H1 (cell line): Measurements from ENCODE around the gene TMEM79. TPM values are rescaled to one million over a fixed set of nuclear protein-coding genes. Genes with fewer than 3 reads are reported as not detected.

Source experiments
- CTCF ChIA-PET: fragments of 300-600 bp; sonication (Branson Sonifier 250); formaldehyde crosslinking; loops from one replicate; lab custom pipeline; 2021; ENCODE audit not compliant: partially characterized antibody; lab: Charles Lee
- POLR2A ChIA-PET: fragments of 300-600 bp; sonication (Branson Sonifier 250); formaldehyde crosslinking; loops from one replicate; lab custom pipeline; 2021; ENCODE audit warnings: inconsistent platforms; ENCODE audit not compliant: partially characterized antibody; lab: Charles Lee
- DNase-seq, 2 experiments: peaks; one replicate each; pipeline versions ENCODE4 v3.0.0 to v3.0.0-alpha.2; 2010 to 2022; ENCODE audit warnings: low spot score in 2 of 2, low read depth in 1 of 2, mixed read lengths in 1 of 2
- FAIRE-seq: peaks from 2 replicates; lab custom pipeline; 2011; peaks lifted over from hg19 to GRCh38; lab: Jason Lieb, UNC
- H2AFZ ChIP-seq: 2 replicates; pipeline ENCODE4 v1.8.1; 2012; ENCODE audit warnings: low read length, inconsistent platforms
- H2AK5ac ChIP-seq: 2 replicates; pipeline ENCODE4 v1.6.1; 2013; ENCODE audit warnings: low read depth, low read length
- H2BK120ac ChIP-seq: replicated peaks from 2 replicates; pipeline ENCODE3; 2013; ENCODE audit warnings: low read depth, low read length, inconsistent platforms
- H2BK12ac ChIP-seq: 2 replicates; pipeline ENCODE4 v1.6.1; 2013; ENCODE audit warnings: low read depth, low read length
- H2BK15ac ChIP-seq: 2 replicates; pipeline ENCODE4 v1.6.1; 2013; ENCODE audit warnings: low read length
- H2BK20ac ChIP-seq: 2 replicates; pipeline ENCODE4 v1.6.1; 2013; ENCODE audit warnings: low read length
- H2BK5ac ChIP-seq: 2 replicates; pipeline ENCODE4 v1.6.1; 2013; ENCODE audit warnings: low read depth, low read length
- H3K14ac ChIP-seq: 2 replicates; pipeline ENCODE4 v1.6.1; 2013; ENCODE audit warnings: inconsistent platforms; ENCODE audit not compliant: insufficient read length
- H3K18ac ChIP-seq: 2 replicates; pipeline ENCODE4 v1.6.1; 2013; ENCODE audit warnings: low read length; ENCODE audit errors: extremely low read depth
- H3K23ac ChIP-seq: 2 replicates; pipeline ENCODE4 v1.6.1; 2013; ENCODE audit warnings: inconsistent platforms; ENCODE audit not compliant: insufficient read length
- H3K23me2 ChIP-seq: 2 replicates; pipeline ENCODE4 v1.6.1; 2013; ENCODE audit warnings: low read depth, low read length
- H3K27ac ChIP-seq: 2 replicates; pipeline ENCODE4 v1.6.1; 2011; ENCODE audit warnings: low read depth, low read length, inconsistent platforms
- H3K27me3 ChIP-seq, 4 experiments: replicated peaks in 1 of 4; 1 replicate in 1 of 4; 2 replicates in 3 of 4; pipeline versions ENCODE4 v1.6.1 to v1.8.1; 2011 to 2013; ENCODE audit warnings: low read length in 3 of 4, mild to moderate bottlenecking in 3 of 4, inconsistent platforms in 2 of 4, mixed read lengths in 2 of 4, moderate library complexity in 1 of 4; ENCODE audit not compliant: control insufficient read depth in 3 of 4, insufficient read depth in 3 of 4; ENCODE audit errors: extremely low read depth in 1 of 4
- H3K36me3 ChIP-seq, 4 experiments: 2 replicates each; pipeline versions ENCODE4 v1.6.1 to v1.8.1; 2011 to 2013; ENCODE audit warnings: mild to moderate bottlenecking in 4 of 4, low read length in 3 of 4, moderate library complexity in 2 of 4, control low read depth in 1 of 4, inconsistent platforms in 1 of 4; ENCODE audit not compliant: insufficient read depth in 4 of 4, control insufficient read depth in 2 of 4
- H3K4ac ChIP-seq: replicated peaks from 2 replicates; pipeline ENCODE3; 2013; ENCODE audit warnings: low read length, low read depth, mixed read lengths, inconsistent platforms; ENCODE audit not compliant: insufficient read length
- H3K4me1 ChIP-seq, 4 experiments: replicated peaks in 1 of 4; 1 replicate in 1 of 4; 2 replicates in 3 of 4; pipeline versions ENCODE4 v1.6.1 to v1.8.1; 2011 to 2013; ENCODE audit warnings: low read length in 3 of 4, inconsistent platforms in 2 of 4, mixed read lengths in 1 of 4; ENCODE audit not compliant: insufficient read depth in 4 of 4, control insufficient read depth in 3 of 4
- H3K4me2 ChIP-seq, 2 experiments: 2 replicates each; pipeline versions ENCODE4 v1.6.1 to v1.8.1; 2011 to 2013; ENCODE audit warnings: low read depth in 2 of 2, low read length in 2 of 2, control low read depth in 1 of 2, inconsistent platforms in 1 of 2, mild to moderate bottlenecking in 1 of 2; ENCODE audit not compliant: insufficient read depth in 1 of 2
- H3K4me3 ChIP-seq, 4 experiments: fragments of 200-600, 300-600 bp in 1 of 4; sonication (generic), shearing (Covaris generic), sonication (Bioruptor Twin) in 1 of 4; 2 replicates each; pipeline versions ENCODE4 v1.5.1 to v1.8.1; 2011 to 2016; ENCODE audit warnings: low read length in 4 of 4, low read depth in 3 of 4, control low read depth in 2 of 4, inconsistent platforms in 2 of 4, mild to moderate bottlenecking in 2 of 4, mixed read lengths in 1 of 4, moderate library complexity in 1 of 4; ENCODE audit not compliant: insufficient read depth in 2 of 4; ENCODE audit errors: extremely low read depth in 1 of 4
- H3K56ac ChIP-seq: replicated peaks from 2 replicates; pipeline ENCODE3; 2013; ENCODE audit warnings: low read depth, mild to moderate bottlenecking, mixed read lengths, low read length, inconsistent platforms; ENCODE audit not compliant: insufficient read length
- H3K79me1 ChIP-seq: 2 replicates; pipeline ENCODE4 v1.6.1; 2013; ENCODE audit warnings: low read depth, low read length, control low read depth
- H3K79me2 ChIP-seq, 2 experiments: 2 replicates each; pipeline versions ENCODE4 v1.6.1 to v1.8.1; 2012 to 2013; ENCODE audit warnings: low read length in 2 of 2, mild to moderate bottlenecking in 2 of 2, inconsistent platforms in 1 of 2; ENCODE audit not compliant: insufficient read depth in 2 of 2, control insufficient read depth in 1 of 2
- H3K9ac ChIP-seq, 4 experiments: replicated peaks in 1 of 4; 1 replicate in 1 of 4; 2 replicates in 3 of 4; pipeline versions ENCODE4 v1.6.1 to v1.8.1; 2011 to 2013; ENCODE audit warnings: low read depth in 3 of 4, low read length in 3 of 4, control low read depth in 2 of 4, mild to moderate bottlenecking in 2 of 4, moderate library complexity in 2 of 4, inconsistent platforms in 1 of 4; ENCODE audit errors: extremely low read depth in 1 of 4
- H3K9me3 ChIP-seq, 2 experiments: 2 replicates each; pipeline versions ENCODE4 v1.6.1 to v1.8.1; 2012 to 2013; ENCODE audit warnings: mild to moderate bottlenecking in 2 of 2, moderate library complexity in 2 of 2, control low read depth in 1 of 2, inconsistent platforms in 1 of 2, low read depth in 1 of 2, low read length in 1 of 2, mixed read lengths in 1 of 2; ENCODE audit not compliant: insufficient read depth in 2 of 2
- H4K20me1 ChIP-seq, 2 experiments: replicated peaks in 1 of 2; 2 replicates each; pipeline versions ENCODE3 to v1.8.1; 2011 to 2013; ENCODE audit warnings: inconsistent platforms in 2 of 2, low read length in 2 of 2, mild to moderate bottlenecking in 1 of 2; ENCODE audit not compliant: insufficient read depth in 2 of 2, control insufficient read depth in 1 of 2
- H4K5ac ChIP-seq: 2 replicates; pipeline ENCODE4 v1.6.1; 2013; ENCODE audit warnings: low read length, low read depth, mixed read lengths, inconsistent platforms; ENCODE audit not compliant: insufficient read length
- H4K8ac ChIP-seq: 2 replicates; pipeline ENCODE4 v1.8.0; 2013; ENCODE audit warnings: mild to moderate bottlenecking, moderate library complexity, low read length, inconsistent platforms; ENCODE audit not compliant: insufficient read depth; ENCODE audit errors: extremely low read depth
- H4K91ac ChIP-seq: replicated peaks from 2 replicates; pipeline ENCODE3; 2013; ENCODE audit warnings: low read length, mixed read lengths, inconsistent platforms; ENCODE audit not compliant: insufficient read length
- BCL11A ChIP-seq, 2 experiments: IDR thresholded peaks; one replicate each; pipeline ENCODE4 v1.6.1; 2011; ENCODE audit warnings: low read depth in 2 of 2, low read length in 2 of 2, mild to moderate bottlenecking in 2 of 2
- KDM1A ChIP-seq: fragments of 200-600, 300-600 bp; sonication (generic); IDR thresholded peaks from 2 replicates; pipeline ENCODE4 v1.7.1; 2016; ENCODE audit warnings: mild to moderate bottlenecking, low read length, borderline replicate concordance
- KDM4A ChIP-seq: IDR thresholded peaks from one replicate; pipeline ENCODE4 v1.7.1; 2012; ENCODE audit warnings: low read depth, mild to moderate bottlenecking, moderate library complexity, low read length, inconsistent platforms; ENCODE audit not compliant: severe bottlenecking
- PHF8 ChIP-seq: fragments of 200-600 bp; sonication (generic); conservative IDR thresholded peaks from 2 replicates; pipeline ENCODE4 v1.7.1; 2012; ENCODE audit warnings: low read depth, mild to moderate bottlenecking, inconsistent platforms, low read length, moderate library complexity
- POLR2A ChIP-seq, 2 experiments: IDR thresholded peaks; 1 replicate in 1 of 2; 2 replicates in 1 of 2; pipeline ENCODE4 v1.6.1; 2011; ENCODE audit warnings: low read depth in 2 of 2, low read length in 2 of 2, mild to moderate bottlenecking in 2 of 2; ENCODE audit errors: control extremely low read depth in 1 of 2
- POLR2AphosphoS5 ChIP-seq: IDR thresholded peaks from 2 replicates; pipeline ENCODE4 v1.6.1; 2011; ENCODE audit warnings: low read depth, low read length
- SRF ChIP-seq: IDR thresholded peaks from 2 replicates; pipeline ENCODE4 v1.6.1; 2011; ENCODE audit warnings: mild to moderate bottlenecking, low read depth, low read length, moderate library complexity
- WGBS, 2 experiments: shearing (Covaris generic) in 1 of 2; methylation state at CpG; one replicate each; pipeline versions ENCODE4 v1.1.6 to v1.1.7; 2013 to 2015; ENCODE audit warnings: low lambda C conversion rate in 2 of 2, mixed read lengths in 2 of 2, inconsistent platforms in 1 of 2, low coverage in 1 of 2, missing lambda C conversion rate in 1 of 2; ENCODE audit not compliant: insufficient replicate concordance in 2 of 2, insufficient coverage in 1 of 2, insufficient read length in 1 of 2; ENCODE audit errors: extremely low coverage in 1 of 2, missing lambda C conversion rate in 1 of 2; 5-methylcytosine and 5-hydroxymethylcytosine counted together
- polyA plus RNA-seq, 7 experiments: library from polyadenylated mRNA; depleted of rRNA in 3 of 7; stranded (reverse) in 5 of 7; unstranded in 2 of 7; fragments of >200 nt in 5 of 7; fragments of 200-250 nt in 2 of 7; gene quantifications; 1 replicate in 5 of 7; 2 replicates in 1 of 7; 4 replicates in 1 of 7; pipeline versions ENCODE4 v1.2.1 to v1.2.3, GENCODE V29; 2011 to 2013; ENCODE audit warnings: missing spikeins in 2 of 7, mixed read lengths in 2 of 7
- total RNA-seq: library from RNA; stranded (reverse); fragmentation: NEBNext Ultra II Directional; extraction: Animal tissue kit (Norgen Biotek cat#: 25700); gene quantifications from 2 replicates; pipeline ENCODE4 v1.2.1, GENCODE V29; 2021

TMEM79 gene
- total and polyA plus RNA-seq, 2 of the 8 experiments (the other 6 are each of a cell fraction or from before 2014, with no cell fraction given), result 2.1 to 2.3 TPM

DNA sequence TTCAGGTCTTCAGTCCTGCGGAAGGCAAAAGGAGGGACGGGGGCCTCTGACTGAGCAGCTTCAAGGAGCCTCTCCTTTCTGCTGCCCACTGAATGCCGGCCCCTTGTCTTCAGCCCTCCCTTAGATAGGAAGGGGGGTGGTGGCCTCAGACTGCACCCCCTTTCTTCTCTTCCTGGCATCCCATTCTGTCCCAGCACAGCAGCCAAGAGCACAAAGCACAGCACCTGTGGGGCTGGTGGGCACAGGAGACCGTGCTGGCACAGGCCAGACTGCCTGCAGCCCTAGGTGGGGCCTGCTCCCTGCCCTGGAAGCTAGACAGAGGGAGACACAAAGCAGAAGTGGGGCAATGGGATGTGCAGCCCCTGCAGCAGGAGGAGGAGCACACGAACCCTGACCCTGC, 34.5 kb upstream of the TMEM79 start:
- Histone ChIP-seq H3K4ac (no peak overlapping the region), H3K9me3 (no peaks in the 10 kb centered on the region), H4K8ac (no peak overlapping the region), H3K4me2 (no peak overlapping the region), H3K18ac (no peak overlapping the region), H3K79me1 (no peaks in the 10 kb centered on the region), H2BK15ac (no peak overlapping the region), H3K4me1 (peaks cover 0 to 16% (median 9%) of the 10 kb centered on the region in 4 experiments), H2BK120ac (no peak overlapping the region), H3K23me2 (no peaks in the 10 kb centered on the region), H2BK12ac (no peak overlapping the region), H4K20me1 (peaks cover 0 to 4% of the 10 kb centered on the region in 2 experiments), H3K27ac (no peak overlapping the region), H4K91ac (no peak overlapping the region), H2BK5ac (no peak overlapping the region), H3K9ac (no peak overlapping the region), H3K27me3 (no peaks in the 10 kb centered on the region), H3K56ac (no peak overlapping the region), H3K14ac (no peak overlapping the region), H2BK20ac (no peak overlapping the region), H3K4me3 (no peak overlapping the region), H3K79me2 (no peaks in the 10 kb centered on the region), H3K23ac (no peak overlapping the region), H2AFZ (no peak overlapping the region), H4K5ac (no peak overlapping the region), H2AK5ac (no peak overlapping the region), H3K36me3 (peaks cover 26 to 56% (median 40%) of the 10 kb centered on the region in 4 experiments)
- 81% methylated on average over 5 of the region's 5 CpGs; no CpG with 5 or more reads in 1 of the 2 experiments for WGBS, 2 experiments
- CTCF ChIA-PET, result interaction anchor here (0.5 to 47.2 kb wide), 10 partner anchors 11 to 109 kb away, joined by 3 to 1265 read pairs (median 4); partner anchors contain the start of gene SEMA4A
- FAIRE-seq, result no peak
- no peak for DNase-seq
- POLR2A ChIA-PET, result interaction anchor here (0.7 to 11.8 kb wide), 9 partner anchors 7 to 109 kb away, joined by 3 to 102 read pairs (median 4); partner anchors contain the start of genes BGLAP, SMG5 and TMEM79
- TF ChIP-seq SRF (no peak), KDM1A (no peak), KDM4A (no peak), POLR2AphosphoS5 (peak; percentile 33; the same call in 1 of the 2 replicates), PHF8 (no peak), POLR2A (IDR thresholded peaks at IDR 0.05; ENCODE audit: control extremely low read depth in 1 of 2, low read depth in 2 of 2, low read length in 2 of 2) (0 out of 3 replicates have a peak, but pooled peaks of 1 of the 2 experiments have one; percentile 25), BCL11A (IDR thresholded peaks at IDR 0.05; ENCODE audit: low read depth in 2 of 2, low read length in 2 of 2) (no peak)
